ENCODE data around the gene NEUROD2. TPM values are rescaled to one million over a fixed set of nuclear protein-coding genes. Genes with fewer than 3 reads are reported as not detected.

The NEUROD2 gene
- total and polyA plus RNA-seq, 3 experiments from 2014 or later = not detected

- ChIA-PET CTCF (interaction anchor here (1.0 to 5.1 kb wide), 2 partner anchors 13 to 18 kb away, joined by 4 to 34 read pairs; no protein-coding TSS in a partner anchor), POLR2A (no interaction called here)
- Histone ChIP-seq H3K9me3 (ENCODE audit: low read length) (no peaks in the 10 kb centered on the region), H3K4me3 (ENCODE audit: low read length) (no peak overlapping the region), H3K4me1 (ENCODE audit: insufficient read depth, low read length) (peaks cover 78% of the 10 kb centered on the region), H3K27me3 (ENCODE audit: insufficient read depth, low read length, poor library complexity, severe bottlenecking) (no peaks in the 10 kb centered on the region), H3K36me3 (ENCODE audit: insufficient read depth, low read length) (no peaks in the 10 kb centered on the region), H3K27ac (ENCODE audit: low read depth, low read length) (no peak overlapping the region)
- Mint-ChIP-seq H3K4me1 (peaks cover 70 to 89% (median 80%) of the 10 kb centered on the region in 3 donors), H3K4me3 (peak overlapping the region; percentile 34 to 77 (median 57)), H3K36me3 (peaks cover 0 to 22% (median 0%) of the 10 kb centered on the region in 3 donors), H3K27me3 (no peaks in the 10 kb centered on the region), H3K9me3 (no peaks in the 10 kb centered on the region), H3K27ac (peak overlapping the region in 7 of 8 donors; percentile 28 to 88 (median 70))
- DNase-seq = no peak
These were observed 32.1 kb upstream of the NEUROD2 start for GRCh38 chr17:39639566-39640458.

DNA sequence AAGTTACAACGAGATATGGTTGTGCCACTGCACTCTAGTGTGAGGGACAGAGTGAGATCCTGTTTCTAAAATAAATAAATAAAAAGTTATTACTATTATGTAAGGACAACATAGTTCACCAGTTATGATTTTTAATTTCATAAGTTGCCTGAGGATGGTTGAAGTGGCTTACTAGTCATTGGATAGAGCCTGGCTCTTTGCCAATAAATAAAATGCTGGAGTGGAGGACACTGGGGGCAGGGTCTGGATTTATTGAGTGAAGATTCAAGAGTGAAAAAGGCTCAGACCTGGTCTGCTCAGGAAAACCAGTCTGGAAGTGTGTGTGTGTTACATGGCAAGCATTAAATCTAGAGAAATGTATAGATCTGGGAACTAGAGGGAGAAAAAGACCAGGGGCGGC lies 31.3 kb upstream of the NEUROD2 start:
- H3K27me3 ChIP-seq (ENCODE audit: insufficient read depth, low read length, poor library complexity, severe bottlenecking) = no peaks in the 10 kb centered on the region
- H3K27ac ChIP-seq (ENCODE audit: low read depth, low read length) = no peak overlapping the region
- H3K36me3 ChIP-seq (ENCODE audit: insufficient read depth, low read length) = no peaks in the 10 kb centered on the region
- H3K4me1 ChIP-seq (ENCODE audit: insufficient read depth, low read length) = peaks cover 74% of the 10 kb centered on the region
- ChIA-PET CTCF (interaction anchor here (5.1 to 10.7 kb wide), 2 partner anchors 14 to 17 kb away, joined by 34 to 161 read pairs; partner anchors contain the start of gene PPP1R1B), POLR2A (no interaction called here)
- peaks cover 70 to 88% (median 80%) of the 10 kb centered on the region in 3 donors for H3K4me1 Mint-ChIP-seq
- H3K9me3 Mint-ChIP-seq = no peaks in the 10 kb centered on the region
- no peak for DNase-seq
- peak overlapping the region; percentile 28 to 93 (median 54) for H3K4me3 Mint-ChIP-seq
- peak overlapping the region in 5 of 8 donors; percentile 28 to 98 (median 82) for H3K27ac Mint-ChIP-seq
- no peaks in the 10 kb centered on the region for H3K27me3 Mint-ChIP-seq
- H3K9me3 ChIP-seq (ENCODE audit: low read length) = no peaks in the 10 kb centered on the region
- peaks cover 0 to 21% (median 0%) of the 10 kb centered on the region in 3 donors for H3K36me3 Mint-ChIP-seq
- no peak overlapping the region for H3K4me3 ChIP-seq (ENCODE audit: low read length)

- no peak overlapping the region for H3K27ac ChIP-seq (ENCODE audit: low read depth, low read length)
- H3K27ac Mint-ChIP-seq = peak overlapping the region; percentile 48 to 98 (median 92)
- H3K4me1 ChIP-seq (ENCODE audit: insufficient read depth, low read length) = peaks cover 67% of the 10 kb centered on the region
- no peaks in the 10 kb centered on the region for H3K36me3 ChIP-seq (ENCODE audit: insufficient read depth, low read length)
- no peaks in the 10 kb centered on the region for H3K27me3 Mint-ChIP-seq
- peaks cover 0 to 17% (median 0%) of the 10 kb centered on the region in 3 donors for H3K36me3 Mint-ChIP-seq
- peak overlapping the region; percentile 98 for H3K4me3 ChIP-seq (ENCODE audit: low read length)
- no peaks in the 10 kb centered on the region for H3K27me3 ChIP-seq (ENCODE audit: insufficient read depth, low read length, poor library complexity, severe bottlenecking)
- no peak for DNase-seq
- peaks cover 66 to 81% (median 73%) of the 10 kb centered on the region in 3 donors for H3K4me1 Mint-ChIP-seq
- CTCF ChIA-PET = interaction anchor here (0.9 to 10.7 kb wide), 3 partner anchors 15 to 91 kb away, joined by 3 to 161 read pairs (median 34); partner anchors contain the start of gene PPP1R1B
- H3K9me3 Mint-ChIP-seq = no peaks in the 10 kb centered on the region
- H3K4me3 Mint-ChIP-seq = peak overlapping the region; percentile 90 to 96 (median 93)
- H3K9me3 ChIP-seq (ENCODE audit: low read length) = no peaks in the 10 kb centered on the region
- POLR2A ChIA-PET = no interaction called here
These were observed 30.6 kb upstream of the NEUROD2 start for GRCh38 chr17:39638317-39638716.

DNA sequence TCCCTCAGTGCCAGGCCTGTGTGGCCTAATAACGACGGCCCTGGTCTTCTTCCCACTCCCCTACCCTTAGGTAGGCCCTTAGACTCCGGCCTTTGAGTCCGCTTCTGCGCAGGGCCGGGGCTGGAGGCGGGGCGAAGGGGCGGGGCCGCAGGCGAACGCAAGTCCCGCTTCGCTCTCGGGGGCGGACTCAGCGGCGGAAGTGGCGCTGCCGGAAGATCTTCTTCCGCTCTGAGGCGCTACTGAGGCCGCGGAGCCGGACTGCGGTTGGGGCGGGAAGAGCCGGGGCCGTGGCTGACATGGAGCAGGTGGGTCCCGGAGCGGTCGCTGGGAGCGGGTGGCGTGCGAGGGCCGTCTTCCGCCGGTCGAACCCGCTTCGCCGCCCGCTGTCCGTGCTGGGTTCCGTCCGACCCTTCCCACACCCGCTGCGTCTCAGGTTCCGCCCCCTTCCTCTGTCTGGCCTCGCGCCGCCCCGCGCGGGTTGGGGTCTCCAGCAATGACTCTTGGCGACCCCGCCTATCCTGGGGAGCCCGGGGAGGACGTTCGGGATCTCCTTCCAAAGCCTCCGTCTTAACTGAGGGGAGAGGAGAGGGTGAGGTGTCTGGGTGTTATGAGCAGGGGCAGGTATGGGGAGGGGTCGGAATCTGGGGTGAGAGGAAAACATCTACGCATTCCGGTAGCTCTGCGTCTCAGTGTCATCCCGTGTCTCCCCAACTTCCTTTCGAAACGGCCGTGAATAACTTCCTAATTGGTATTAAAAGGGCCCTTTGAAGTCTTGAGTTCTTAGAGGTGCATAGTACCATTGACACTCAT lies 29.4 kb upstream of the NEUROD2 start, which contains the start of gene STARD3:
STARD3 (plus strand) TSS at position 218 of the 810 bp plus-strand sequence. CDS start 16,388 bp downstream, outside the sequence.
- H3K27me3 Mint-ChIP-seq = peaks cover 0 to 5% of the 10 kb centered on the region in 2 donors
- H3K4me1 ChIP-seq (ENCODE audit: insufficient read depth, low read length) = peaks cover 55% of the 10 kb centered on the region
- H3K4me1 Mint-ChIP-seq = peaks cover 55 to 70% (median 61%) of the 10 kb centered on the region in 3 donors
- H3K9me3 Mint-ChIP-seq = no peaks in the 10 kb centered on the region
- no peaks in the 10 kb centered on the region for H3K9me3 ChIP-seq (ENCODE audit: low read length)
- DNase-seq = peak; percentile 84 to 93 (median 89)
- peaks cover 0 to 16% (median 0%) of the 10 kb centered on the region in 3 donors for H3K36me3 Mint-ChIP-seq
- POLR2A ChIA-PET = interaction anchor here (0.6 to 1.1 kb wide), 2 partner anchors 18 to 91 kb away, joined by 3 to 5 read pairs; no protein-coding TSS in a partner anchor
- peak within 1 kb of the TSS; percentile 82 to 98 (median 96) for H3K27ac Mint-ChIP-seq
- H3K27ac ChIP-seq (ENCODE audit: low read depth, low read length) = peak within 1 kb of the TSS; percentile 90
- peak within 1 kb of the TSS; percentile 90 to 96 (median 93) for H3K4me3 Mint-ChIP-seq
- CTCF ChIA-PET = interaction anchor here (0.9 to 10.7 kb wide), 5 partner anchors 15 to 117 kb away, joined by 3 to 161 read pairs (median 25); partner anchors contain the start of gene PPP1R1B
- no peaks in the 10 kb centered on the region for H3K27me3 ChIP-seq (ENCODE audit: insufficient read depth, low read length, poor library complexity, severe bottlenecking)
- H3K36me3 ChIP-seq (ENCODE audit: insufficient read depth, low read length) = no peaks in the 10 kb centered on the region
- peak within 1 kb of the TSS; percentile 98 for H3K4me3 ChIP-seq (ENCODE audit: low read length)

- Mint-ChIP-seq H3K4me1 (peaks cover 51 to 64% (median 55%) of the 10 kb centered on the region in 3 donors), H3K27me3 (peaks cover 0 to 10% of the 10 kb centered on the region in 2 donors), H3K36me3 (peaks cover 0 to 16% (median 0%) of the 10 kb centered on the region in 3 donors), H3K4me3 (peak overlapping the region; percentile 90 to 96 (median 93)), H3K27ac (peak overlapping the region; percentile 74 to 98 (median 93)), H3K9me3 (no peaks in the 10 kb centered on the region)
- ChIA-PET POLR2A (no interaction called here), CTCF (interaction anchor here (1.0 to 10.7 kb wide), 3 partner anchors 14 to 117 kb away, joined by 3 to 161 read pairs (median 25); partner anchors contain the start of gene PPP1R1B)
- Histone ChIP-seq H3K4me1 (ENCODE audit: insufficient read depth, low read length) (peaks cover 50% of the 10 kb centered on the region), H3K36me3 (ENCODE audit: insufficient read depth, low read length) (no peaks in the 10 kb centered on the region), H3K9me3 (ENCODE audit: low read length) (no peaks in the 10 kb centered on the region), H3K27me3 (ENCODE audit: insufficient read depth, low read length, poor library complexity, severe bottlenecking) (no peaks in the 10 kb centered on the region), H3K4me3 (ENCODE audit: low read length) (peak overlapping the region; percentile 98), H3K27ac (ENCODE audit: low read depth, low read length) (peak overlapping the region; percentile 90)
- no peak for DNase-seq
These were observed 28.8 kb upstream of the NEUROD2 start for GRCh38 chr17:39636587-39636926.

DNA sequence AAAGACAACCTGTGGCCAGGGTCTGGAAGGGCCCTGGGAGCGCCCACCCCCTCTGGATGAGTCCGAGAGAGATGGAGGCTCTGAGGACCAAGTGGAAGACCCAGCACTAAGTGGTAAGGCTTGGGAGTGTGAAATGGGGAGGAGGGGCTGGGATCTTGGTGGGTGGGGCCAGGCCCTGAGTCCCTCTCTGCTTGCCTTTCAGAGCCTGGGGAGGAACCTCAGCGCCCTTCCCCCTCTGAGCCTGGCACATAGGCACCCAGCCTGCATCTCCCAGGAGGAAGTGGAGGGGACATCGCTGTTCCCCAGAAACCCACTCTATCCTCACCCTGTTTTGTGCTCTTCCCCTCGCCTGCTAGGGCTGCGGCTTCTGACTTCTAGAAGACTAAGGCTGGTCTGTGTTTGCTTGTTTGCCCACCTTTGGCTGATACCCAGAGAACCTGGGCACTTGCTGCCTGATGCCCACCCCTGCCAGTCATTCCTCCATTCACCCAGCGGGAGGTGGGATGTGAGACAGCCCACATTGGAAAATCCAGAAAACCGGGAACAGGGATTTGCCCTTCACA lies 28.0 kb upstream of the NEUROD2 start:
- Mint-ChIP-seq H3K4me3 (peak overlapping the region; percentile 29 to 96 (median 93)), H3K27ac (peak overlapping the region; percentile 77 to 98 (median 93)), H3K27me3 (peaks cover 3 to 17% of the 10 kb centered on the region in 2 donors), H3K9me3 (no peaks in the 10 kb centered on the region), H3K36me3 (peaks cover 0 to 15% (median 0%) of the 10 kb centered on the region in 3 donors), H3K4me1 (peaks cover 46 to 60% (median 48%) of the 10 kb centered on the region in 3 donors)
- POLR2A ChIA-PET = no interaction called here
- no peak for DNase-seq
- no peak overlapping the region for H3K27ac ChIP-seq (ENCODE audit: low read depth, low read length)
- H3K4me1 ChIP-seq (ENCODE audit: insufficient read depth, low read length) = peaks cover 41% of the 10 kb centered on the region
- CTCF ChIA-PET = interaction anchor here (0.7 to 10.7 kb wide), 4 partner anchors 13 to 226 kb away, joined by 3 to 161 read pairs (median 16); partner anchors contain the start of genes PNMT and PPP1R1B
- no peaks in the 10 kb centered on the region for H3K36me3 ChIP-seq (ENCODE audit: insufficient read depth, low read length)
- no peaks in the 10 kb centered on the region for H3K27me3 ChIP-seq (ENCODE audit: insufficient read depth, low read length, poor library complexity, severe bottlenecking)
- no peaks in the 10 kb centered on the region for H3K9me3 ChIP-seq (ENCODE audit: low read length)
- no peak overlapping the region for H3K4me3 ChIP-seq (ENCODE audit: low read length)

- Histone ChIP-seq H3K27me3 (ENCODE audit: insufficient read depth, low read length, poor library complexity, severe bottlenecking) (no peaks in the 10 kb centered on the region), H3K36me3 (ENCODE audit: insufficient read depth, low read length) (no peaks in the 10 kb centered on the region), H3K4me3 (ENCODE audit: low read length) (no peak overlapping the region), H3K9me3 (ENCODE audit: low read length) (no peaks in the 10 kb centered on the region), H3K4me1 (ENCODE audit: insufficient read depth, low read length) (peaks cover 29% of the 10 kb centered on the region), H3K27ac (ENCODE audit: low read depth, low read length) (no peak overlapping the region)
- H3K4me3 Mint-ChIP-seq = peak overlapping the region in 2 of 7 donors; percentile 37 to 76
- ChIA-PET CTCF (interaction anchor here (0.9 to 10.7 kb wide), 8 partner anchors 12 to 48 kb away, joined by 3 to 161 read pairs (median 6); partner anchors contain the start of genes PNMT and PPP1R1B), POLR2A (no interaction called here)
- H3K27me3 Mint-ChIP-seq = peaks cover 3 to 21% of the 10 kb centered on the region in 2 donors
- peak overlapping the region in 5 of 8 donors; percentile 33 to 82 (median 42) for H3K27ac Mint-ChIP-seq
- no peaks in the 10 kb centered on the region for H3K9me3 Mint-ChIP-seq
- peaks cover 0 to 8% (median 0%) of the 10 kb centered on the region in 3 donors for H3K36me3 Mint-ChIP-seq
- DNase-seq = peak in 2 of 5 donors; percentile 29 to 45
- H3K4me1 Mint-ChIP-seq = peaks cover 36 to 47% (median 36%) of the 10 kb centered on the region in 3 donors
These were observed 26.7 kb upstream of the NEUROD2 start for GRCh38 chr17:39634384-39634871.
